ENCODE data around the gene NDUFS2.

Gene NDUFS2

DNA sequence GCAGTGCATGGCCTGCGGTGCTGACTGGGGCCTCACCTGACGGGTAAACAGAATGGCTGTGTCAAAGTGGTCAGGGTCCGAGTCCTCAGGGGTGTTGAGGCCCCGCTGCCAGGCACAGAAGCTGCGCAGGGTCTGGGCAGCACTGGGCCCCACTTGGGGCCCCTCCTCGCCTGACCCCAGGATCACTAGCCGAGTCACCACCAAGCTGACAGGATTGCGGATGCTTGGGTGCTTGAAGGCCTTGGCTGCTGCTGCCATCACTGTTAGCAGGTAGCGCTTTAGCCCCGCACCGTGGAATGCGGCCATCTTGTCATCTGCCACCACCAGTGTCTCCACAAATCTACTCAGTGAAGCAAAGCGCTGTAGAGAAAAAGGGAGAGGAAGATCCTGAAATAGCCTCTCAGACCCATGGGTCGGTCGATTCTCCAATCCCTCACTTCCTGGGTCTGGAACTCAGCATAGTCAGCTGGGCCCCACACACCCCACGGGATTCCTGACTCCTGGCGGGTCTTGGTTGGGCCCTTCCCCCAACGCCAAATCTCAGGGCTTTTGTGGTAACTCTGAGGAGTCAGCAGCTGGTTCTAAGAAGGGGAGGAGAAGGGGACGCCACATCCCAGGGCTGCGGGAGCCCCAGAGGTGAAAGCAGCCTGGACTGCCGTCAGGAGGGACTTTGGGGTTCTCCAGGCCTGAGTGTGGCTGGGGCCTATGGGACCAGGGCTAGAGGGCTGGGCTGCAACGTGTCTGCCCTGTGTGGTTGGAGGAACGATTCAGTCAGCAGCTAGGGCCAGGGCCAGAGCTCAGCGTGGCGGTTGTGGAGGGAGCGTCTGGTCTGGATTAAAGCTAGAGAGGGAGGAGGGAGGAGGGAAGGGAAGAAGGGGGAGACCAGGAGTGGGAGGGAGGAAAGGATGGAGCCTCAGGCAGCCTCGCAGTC lies 5.4 kb upstream of the NDUFS2 start:
- DNase-seq: no peak

DNA sequence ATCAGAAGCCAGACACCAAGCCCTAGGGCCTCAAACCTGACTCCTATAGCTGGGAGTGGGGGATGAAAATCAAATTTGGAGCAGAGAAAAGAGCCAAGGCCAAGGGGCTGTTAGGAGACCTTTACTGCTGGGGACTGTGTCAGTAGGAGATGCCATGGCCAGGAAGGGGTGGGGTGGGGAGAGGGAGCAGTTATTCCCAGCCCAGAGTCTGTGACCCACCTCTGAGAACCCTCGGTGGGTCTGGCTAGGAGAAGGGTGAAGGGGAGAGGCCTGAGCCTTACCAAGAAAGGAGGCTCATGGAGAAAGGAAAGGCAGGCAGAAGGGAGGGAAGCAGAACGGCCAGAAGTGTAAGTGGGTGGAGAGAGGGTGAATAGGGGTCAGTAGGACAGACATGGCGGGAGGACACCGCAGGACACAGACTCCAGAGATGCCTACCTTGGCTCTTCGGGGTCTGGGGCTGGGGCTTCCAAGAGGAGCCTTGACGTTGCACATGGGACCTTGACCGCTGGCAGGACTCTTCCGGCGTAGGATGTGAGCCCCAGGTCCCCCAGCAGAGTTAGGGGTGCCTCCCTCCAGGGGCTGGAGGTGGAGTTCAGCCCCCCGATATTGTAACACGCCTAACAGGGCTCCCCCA lies 4.5 kb upstream of the NDUFS2 start:
- no peak for DNase-seq

DNA sequence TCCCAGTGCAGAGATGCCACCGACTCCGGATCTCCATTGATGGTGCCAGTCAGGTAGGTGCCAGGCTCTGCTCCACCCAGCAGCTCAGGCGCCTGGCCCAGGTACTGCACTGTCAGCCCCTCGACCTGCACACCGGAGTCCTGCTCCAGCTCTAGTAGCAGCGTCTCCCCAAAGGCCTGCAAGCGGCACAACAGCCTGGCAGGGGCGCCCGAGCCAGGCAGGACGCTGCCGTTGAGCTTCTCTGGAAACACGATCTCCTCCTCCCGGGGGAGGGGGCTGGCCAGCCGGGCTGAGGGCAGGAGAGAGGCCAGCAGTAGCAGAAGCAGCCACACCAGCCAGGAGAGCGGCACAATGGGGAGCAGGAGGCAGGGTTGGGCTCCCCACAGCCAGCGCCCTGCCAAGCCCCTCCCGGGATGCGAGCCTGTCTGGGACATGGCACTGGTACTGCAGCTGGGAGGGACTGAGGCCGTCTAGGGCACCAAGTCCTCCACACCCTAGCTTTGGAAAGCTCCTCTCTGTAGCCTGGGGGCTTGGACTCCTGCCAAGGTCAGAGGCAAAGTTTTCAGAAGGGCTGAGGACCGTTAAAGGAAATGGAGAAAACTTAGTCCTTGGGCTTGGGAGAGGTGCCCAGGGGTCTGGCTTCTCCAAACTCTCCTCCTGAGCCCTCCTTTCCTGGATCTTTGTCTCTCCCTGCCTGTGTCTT lies 3.8 kb upstream of the NDUFS2 start:
- no peak for DNase-seq

DNA sequence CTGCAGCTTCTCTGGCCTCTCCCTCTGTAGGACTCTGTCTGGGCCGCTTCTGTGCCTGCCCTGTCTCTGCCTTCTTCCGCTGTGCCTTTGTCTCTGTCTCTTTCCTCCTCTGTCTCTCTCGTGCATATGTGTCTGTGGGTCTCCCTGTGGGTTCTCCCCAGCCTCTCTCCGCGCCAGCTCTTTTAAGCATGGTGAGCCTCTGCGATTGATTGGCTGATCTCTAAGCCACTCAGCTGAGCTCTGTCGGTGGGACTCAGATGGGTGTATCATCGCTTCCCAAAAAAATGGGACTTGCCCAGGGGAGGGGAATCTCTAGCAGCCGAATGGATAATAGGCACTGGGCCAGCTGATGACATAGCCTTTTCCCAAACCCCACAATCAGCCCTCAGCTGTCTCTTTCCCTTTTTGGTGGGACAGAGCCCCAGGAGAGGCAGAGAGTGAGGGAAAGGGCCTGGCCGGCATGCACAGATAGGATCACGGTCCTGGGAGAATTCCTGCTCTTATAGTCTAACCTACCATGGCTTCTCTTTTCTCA lies 3.2 kb upstream of the NDUFS2 start, which contains the start of gene ADAMTS4:
ADAMTS4 (minus strand) TSS at position 158 of the 535 bp plus-strand sequence. CDS start 427 bp downstream, outside the sequence.
- DNase-seq: no peak

DNA sequence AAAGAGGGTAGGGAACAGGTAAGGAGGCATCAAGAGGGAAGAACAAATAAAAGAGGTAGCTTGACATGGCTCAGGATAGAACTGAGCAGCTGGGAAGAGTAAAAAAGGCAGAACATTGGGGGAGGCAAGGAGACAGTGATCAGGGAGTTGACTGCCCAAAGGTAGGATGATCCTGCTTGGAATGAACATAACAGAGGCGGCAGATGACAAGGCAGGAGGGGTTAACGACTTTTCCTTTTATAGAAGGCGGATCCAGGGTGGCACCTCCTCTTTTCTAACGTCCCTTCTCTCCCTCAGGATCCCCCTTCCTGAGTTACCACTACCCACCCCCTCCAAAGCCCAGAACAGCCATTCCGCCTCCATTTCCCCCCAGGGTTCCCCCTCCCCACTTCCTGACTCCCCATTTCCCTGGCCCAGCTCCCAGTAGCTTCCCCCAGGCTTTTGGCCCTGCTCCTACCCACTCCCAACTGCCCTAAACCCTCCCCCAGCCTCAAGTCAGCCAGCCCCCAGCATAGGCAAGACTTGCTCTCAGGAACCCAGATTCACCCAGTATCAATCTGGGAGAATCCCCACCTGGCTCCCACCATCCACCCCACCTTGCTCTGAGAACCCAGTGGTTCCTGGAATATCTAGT lies 2.5 kb upstream of the NDUFS2 start:
- DNase-seq: no peak

DNA sequence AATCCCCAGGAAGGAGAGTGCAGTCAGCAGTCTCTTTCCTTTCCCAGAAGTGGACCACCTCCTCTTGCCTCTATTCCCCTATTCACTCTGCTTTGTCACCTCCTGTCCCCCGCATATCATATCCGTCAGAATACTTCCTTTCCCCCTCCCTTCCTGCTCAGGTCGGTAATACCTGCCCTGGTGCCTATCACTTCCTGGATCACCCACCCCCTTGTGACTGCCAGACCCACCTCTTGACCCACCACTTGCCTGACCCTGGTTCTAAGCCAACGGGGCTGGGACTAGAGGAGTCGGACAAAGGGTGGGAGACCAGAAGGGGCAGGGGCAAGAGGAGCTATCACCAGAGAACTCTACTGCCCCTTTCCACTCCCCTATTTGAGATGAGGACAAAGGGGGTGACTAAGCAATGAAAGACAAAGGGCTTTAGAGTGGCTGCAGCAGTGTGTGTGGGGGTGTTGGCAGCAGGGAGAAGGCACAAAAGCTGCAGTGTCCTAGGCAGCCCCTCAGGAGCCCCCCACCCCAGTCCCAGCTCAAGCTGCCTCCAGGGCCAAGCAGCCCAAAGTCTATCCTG lies 1.7 kb upstream of the NDUFS2 start:
- no peak for DNase-seq

DNA sequence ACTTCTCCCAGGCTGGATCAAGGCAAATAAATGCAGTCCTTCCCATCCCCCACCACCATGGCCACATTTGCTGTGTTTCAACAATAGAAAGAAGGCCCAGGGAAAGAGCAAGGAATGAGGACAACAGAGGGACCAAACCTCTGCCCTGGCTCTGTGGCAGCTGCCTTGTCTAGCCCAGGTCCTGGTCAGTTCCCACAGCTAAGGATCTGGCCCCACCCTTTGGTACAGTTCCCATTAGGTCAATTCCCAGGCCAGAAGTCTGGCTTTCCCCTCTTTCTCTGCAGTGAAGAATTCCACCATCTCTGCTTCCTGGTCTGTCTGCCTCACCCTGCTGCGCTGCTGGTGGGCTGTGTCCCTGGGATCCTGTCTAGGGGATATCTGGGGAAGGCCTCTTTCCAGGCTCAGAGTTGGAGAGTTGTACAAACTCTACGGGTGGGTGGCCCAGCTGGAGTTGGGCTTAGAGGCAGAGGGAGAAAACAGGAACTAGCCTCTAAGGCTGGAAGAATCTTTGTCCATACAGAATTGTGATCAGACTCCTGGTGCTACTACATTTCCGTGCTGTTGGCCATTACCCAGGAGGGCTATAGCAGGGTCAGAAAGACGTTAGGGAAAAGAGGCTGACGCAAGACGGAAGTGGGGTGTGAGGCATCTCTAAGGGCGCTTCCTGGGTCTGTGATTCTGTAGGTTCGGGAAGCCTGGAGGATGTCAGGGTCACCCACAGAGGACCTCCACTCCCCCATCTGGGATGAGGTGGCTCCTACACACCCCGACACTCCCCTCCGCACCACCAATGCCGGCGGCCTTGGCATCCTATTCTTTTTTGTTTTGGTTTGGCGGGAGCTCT lies 953 bp upstream of the NDUFS2 start:
- no peak for DNase-seq

DNA sequence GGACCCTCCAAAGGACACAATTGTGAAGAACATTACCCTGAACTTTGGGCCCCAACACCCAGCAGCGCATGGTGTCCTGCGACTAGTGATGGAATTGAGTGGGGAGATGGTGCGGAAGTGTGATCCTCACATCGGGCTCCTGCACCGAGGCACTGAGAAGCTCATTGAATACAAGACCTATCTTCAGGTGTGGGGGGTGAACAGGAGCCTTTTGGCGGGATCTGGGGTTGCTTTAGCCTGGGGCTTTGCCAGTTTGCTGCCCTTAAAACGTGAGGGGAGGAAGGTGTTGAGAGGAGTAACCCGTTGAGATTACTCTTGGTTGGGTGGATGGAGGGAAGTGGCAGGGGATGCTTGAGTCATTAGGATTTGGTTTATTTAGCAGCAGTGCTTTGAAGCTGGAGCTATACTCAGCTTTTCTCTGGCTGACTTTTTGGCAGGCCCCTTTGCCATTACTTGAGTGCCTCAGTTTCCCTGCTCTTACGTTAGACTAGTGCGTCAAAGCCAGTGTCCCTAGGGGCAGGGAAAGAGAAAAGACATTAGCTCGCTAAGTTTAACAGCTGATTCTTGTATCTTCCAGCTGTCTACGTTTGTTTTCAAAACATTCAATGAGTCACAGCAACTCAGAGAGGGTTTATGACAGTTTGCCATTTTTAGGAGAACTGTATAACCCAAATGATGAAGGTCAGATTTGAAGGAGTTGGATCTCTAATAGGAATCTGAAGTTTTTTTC lies 4.4 kb downstream of the NDUFS2 start:
- DNase-seq: no peak

DNA sequence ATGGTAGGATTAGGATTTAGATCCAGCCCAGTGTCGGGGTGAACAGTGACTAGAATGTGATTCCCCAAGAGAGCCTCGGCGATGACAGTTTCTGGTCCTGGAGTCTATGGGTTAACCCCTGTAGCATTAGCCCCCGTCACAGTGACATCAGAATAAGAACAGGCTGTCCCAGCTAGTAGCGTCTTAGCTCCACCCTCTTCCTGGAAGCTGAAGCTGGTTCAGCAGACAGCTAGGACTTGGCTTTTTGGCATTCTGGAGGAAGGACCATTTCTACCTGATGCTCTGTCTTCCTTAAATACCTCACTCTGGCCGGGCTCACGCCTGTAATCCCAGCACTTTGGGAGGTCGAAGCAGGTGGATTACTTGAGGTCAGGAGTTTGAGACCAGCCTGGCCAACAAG lies 5.0 kb downstream of the NDUFS2 start:
- DNase-seq: no peak

DNA sequence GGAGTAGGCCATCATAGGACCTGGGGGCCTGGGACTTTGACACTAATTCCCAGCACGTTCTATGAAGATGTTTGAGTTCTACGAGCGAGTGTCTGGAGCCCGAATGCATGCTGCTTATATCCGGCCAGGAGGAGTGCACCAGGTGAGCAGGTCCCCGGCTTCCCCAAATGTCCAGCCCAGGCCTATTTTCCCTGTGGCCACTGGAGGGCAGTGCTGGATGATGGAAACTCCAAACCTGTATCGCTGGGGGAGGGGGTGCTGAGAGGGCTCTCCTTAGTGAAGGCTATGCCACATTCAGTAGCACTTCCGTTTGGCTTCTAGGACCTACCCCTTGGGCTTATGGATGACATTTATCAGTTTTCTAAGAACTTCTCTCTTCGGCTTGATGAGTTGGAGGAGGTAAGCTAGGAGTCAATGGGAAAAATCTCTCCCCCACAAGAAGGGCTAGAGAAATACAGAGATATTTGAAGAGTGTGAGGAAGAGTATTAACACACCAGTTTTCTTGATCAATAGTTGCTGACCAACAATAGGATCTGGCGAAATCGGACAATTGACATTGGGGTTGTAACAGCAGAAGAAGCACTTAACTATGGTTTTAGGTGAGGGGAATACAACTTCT lies 7.7 kb downstream of the NDUFS2 start:
- peak; percentile 69 for DNase-seq

DNA sequence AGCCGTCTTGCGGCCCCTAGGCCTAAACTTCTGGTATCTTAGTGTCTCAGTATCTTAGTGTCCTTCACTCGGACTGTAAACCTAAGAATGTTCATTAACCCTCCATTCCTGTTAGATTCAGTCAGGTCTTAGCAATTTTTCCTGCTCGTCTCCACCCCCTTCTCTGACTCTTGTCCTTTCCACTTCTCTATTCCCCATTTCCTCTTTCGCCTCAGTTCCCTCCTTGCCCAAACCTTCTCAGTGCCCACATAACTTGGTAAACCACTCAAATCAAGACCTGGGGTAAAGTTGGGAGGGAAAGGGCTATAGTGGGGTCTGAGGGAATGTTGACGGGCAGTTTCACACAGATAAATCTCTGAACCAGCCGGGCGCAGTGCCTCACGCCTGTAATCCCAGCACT lies 12.2 kb downstream of the NDUFS2 start:
- no peak for DNase-seq

DNA sequence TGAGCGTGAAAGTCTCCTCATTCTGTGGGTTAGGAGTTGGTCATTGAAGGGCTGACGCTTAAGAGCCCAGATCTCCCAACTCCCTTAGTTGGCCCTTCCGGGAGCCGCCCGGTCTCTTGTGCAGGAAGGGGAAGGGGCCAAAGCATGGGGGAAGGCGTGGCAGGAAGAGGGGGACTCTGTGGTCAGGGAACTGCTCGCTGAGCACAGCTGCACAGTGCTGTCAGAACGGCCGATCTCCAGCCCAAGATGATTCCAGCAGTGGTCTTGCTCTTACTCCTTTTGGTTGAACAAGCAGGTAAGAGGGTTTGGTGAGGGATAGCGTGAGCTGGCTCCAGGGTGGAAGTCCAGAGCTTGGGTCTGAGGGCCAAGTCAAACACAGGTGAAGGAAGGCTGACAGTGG lies 12.9 kb downstream of the NDUFS2 start, which contains the start of gene FCER1G:
FCER1G (plus strand) TSS at position 220 of the 400 bp plus-strand sequence; CDS start at position 247, 27 bp downstream.
- DNase-seq: no peak

DNA sequence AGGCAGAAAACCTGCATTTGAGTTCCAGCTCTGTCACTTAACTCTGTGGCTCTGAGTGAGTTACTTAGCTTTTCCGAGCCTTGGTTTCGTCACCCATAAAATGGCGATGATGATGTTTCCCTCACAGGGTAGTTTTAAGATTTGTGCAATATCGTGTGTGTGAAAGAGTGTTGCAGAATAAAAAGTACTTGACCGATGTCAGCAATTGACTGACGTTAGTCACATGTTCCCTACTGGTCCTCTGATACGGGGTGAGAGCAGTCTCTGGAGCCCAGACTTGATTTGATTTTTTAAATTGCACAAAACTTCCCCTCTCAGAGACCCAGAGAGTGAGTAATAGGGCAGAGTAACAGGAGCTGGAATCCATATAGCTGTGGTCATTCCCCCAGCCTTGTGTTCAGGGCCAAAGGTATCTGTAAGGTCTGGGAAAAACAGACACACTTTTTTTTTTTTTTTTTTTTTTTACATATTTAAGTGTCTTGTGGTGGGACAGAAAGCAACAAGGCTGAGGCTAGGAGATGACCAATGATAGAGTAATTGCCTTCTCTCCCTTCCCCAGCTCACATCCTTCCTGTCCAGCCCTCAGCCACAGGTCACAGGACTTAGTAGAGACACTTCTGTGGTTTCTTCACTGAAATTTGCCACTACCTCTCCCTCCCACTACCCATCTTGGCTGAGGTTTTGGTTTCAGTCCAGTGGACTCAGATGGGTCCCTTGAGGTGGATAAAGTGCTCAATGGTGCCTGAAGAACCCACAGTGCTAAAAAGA lies 15.0 kb downstream of the NDUFS2 start:
- no peak for DNase-seq

DNA sequence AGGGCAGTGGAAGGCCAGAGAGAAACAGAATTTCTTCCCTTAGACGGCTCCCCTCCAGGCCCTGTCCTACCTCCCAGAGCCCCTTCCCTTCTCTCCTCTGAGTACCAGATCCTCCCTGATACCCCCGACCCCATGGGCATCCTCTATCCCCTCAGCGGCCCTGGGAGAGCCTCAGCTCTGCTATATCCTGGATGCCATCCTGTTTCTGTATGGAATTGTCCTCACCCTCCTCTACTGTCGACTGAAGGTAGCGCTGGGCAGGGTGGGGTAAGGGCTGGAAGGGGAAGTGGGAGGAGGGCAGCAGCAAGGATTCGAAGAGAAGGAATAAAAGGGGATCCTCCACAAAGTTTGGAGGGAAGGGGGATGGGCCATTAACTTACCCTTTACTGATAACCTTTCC lies 15.7 kb downstream of the NDUFS2 start:
- no peak for DNase-seq

DNA sequence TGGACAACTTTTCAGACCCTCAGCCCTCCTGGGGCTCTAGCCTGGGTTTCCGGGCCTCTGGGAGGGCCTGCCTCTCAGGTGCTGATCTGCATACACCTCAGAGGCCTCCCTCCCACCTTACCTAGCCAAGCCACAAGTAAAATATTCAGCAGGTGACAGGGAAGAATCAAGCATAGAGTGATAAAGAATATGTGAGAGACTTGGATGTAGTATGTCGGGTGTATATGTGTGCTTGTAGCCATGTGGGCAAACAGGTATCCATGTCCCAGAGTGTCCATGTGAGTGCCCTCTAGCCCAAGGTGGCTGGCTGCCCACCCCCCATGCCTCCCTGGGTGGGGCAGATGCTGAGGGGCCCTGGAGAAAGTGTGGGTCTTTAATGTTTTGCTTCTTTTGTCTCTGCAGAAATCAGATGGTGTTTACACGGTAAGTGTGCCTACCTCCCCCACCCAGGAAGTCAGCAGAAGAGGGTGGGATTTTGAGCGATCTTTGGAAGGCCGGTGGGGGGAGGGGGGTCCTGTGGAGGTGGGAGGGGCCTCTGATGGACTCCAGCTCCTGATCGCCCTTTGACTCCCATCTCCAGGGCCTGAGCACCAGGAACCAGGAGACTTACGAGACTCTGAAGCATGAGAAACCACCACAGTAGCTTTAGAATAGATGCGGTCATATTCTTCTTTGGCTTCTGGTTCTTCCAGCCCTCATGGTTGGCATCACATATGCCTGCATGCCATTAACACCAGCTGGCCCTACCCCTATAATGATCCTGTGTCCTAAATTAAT lies 16.3 kb downstream of the NDUFS2 start:
- no peak for DNase-seq

DNA sequence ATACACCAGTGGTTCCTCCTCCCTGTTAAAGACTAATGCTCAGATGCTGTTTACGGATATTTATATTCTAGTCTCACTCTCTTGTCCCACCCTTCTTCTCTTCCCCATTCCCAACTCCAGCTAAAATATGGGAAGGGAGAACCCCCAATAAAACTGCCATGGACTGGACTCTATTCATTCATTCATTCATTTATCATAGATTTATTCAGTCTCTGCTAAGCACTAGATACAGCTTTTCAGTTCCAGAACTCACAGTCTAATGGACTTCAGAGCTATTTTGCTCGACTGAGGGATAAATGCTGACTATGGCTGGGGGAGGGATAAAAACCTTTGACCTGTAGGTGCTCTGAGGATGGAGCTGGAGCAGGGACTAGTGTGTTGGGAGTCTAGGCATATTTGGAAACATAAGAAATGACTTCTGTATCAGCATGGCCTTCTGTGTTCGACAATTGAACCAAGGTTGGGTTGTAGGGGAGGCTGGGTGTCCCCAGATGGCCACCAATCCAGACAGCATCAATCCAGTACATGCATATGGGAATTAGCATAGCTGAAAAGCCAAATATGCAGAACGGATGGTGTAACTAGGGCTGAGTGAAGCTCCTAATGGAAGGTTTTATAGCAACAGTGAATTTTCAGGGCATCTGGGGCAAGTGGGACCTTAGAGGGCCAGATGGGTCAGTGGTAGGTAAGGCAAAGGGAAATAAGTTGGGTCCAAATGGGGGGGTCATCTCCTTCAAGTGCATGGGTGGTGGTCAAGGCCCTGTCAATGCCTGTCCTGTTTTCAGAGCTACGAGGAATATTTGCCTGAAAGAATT lies 17.1 kb downstream of the NDUFS2 start:
- DNase-seq: no peak

DNA sequence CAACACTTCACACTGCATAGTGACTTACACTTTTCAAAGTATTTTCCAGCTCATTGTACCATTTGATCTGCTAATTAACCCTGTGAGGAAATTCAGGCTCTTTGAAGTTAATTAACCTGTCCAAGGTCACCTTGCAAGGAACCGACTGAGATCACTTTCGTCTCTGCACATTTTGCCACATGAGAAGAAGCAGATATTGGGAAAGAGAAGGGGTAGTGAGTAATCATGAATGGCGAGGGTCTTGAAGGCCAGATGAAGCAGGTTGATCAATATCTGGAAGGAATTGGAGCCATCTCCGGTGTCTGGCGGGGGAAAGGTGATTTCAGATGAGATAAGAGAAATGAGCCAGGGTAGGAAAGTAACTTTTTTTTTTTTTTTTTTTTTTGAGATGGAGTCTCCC lies 17.8 kb downstream of the NDUFS2 start:
- DNase-seq: no peak

Data from 8988T (cell line).